T-cell (primary cell): ENCODE results near the gene CCDC54. TPM values are rescaled to one million over a fixed set of nuclear protein-coding genes. Genes with fewer than 3 reads are reported as not detected.
"Not testable (repeated sequence)": the region's sequence is repeated elsewhere in the genome, so short reads cannot be mapped to it uniquely, and the experiment has no call there.

ENCODE experiments used
- ATAC-seq, 4 experiments: fragments of 200-7000 bp in 3 of 4; fragments of 150-1000 bp in 1 of 4; cut with Tn5 transposase; replicated peaks in 1 of 4; 1 replicate in 3 of 4; 2 replicates in 1 of 4; pipeline ENCODE4 v1.10.0; 2021; ENCODE audit warnings: moderate library complexity in 3 of 4, mild to moderate bottlenecking in 2 of 4, moderate number of reproducible peaks in 1 of 4
- CTCF ChIA-PET, 2 donors: fragments of 300-600 bp; sonication (Branson Sonifier 250); formaldehyde crosslinking; loops; one replicate each; lab custom pipeline; 2022; ENCODE audit warnings: antibody characterized with exemption in 2 of 2; lab: Charles Lee
- POLR2A ChIA-PET, 2 donors: fragments of 300-600 bp; sonication (Branson Sonifier 250); formaldehyde crosslinking; loops; one replicate each; lab custom pipeline; 2022; ENCODE audit warnings: antibody characterized with exemption in 2 of 2; lab: Charles Lee
- DNase-seq, 35 experiments: peaks; one replicate each; pipeline versions ENCODE4 v3.0.0 to v3.0.0-alpha.2; 2013 to 2023
- H3K27ac ChIP-seq: one replicate; pipeline ENCODE4 v1.5.1; 2013; ENCODE audit warnings: low read length
- H3K27me3 ChIP-seq, 2 experiments: replicated peaks in 1 of 2; 1 replicate in 1 of 2; 2 replicates in 1 of 2; pipeline versions ENCODE4 v1.6.1 to v1.7.0; 2013; ENCODE audit warnings: low read length in 1 of 2, mixed read lengths in 1 of 2; ENCODE audit not compliant: control insufficient read depth in 2 of 2, insufficient read depth in 2 of 2; ENCODE audit errors: extremely low read depth in 1 of 2
- H3K36me3 ChIP-seq, 2 donors: 1 replicate in 1 of 2; 2 replicates in 1 of 2; pipeline versions ENCODE4 v1.6.1 to v1.7.0; 2013; ENCODE audit warnings: low read length in 1 of 2; ENCODE audit not compliant: control insufficient read depth in 2 of 2, insufficient read depth in 1 of 2; ENCODE audit errors: extremely low read depth in 1 of 2
- H3K4me1 ChIP-seq, 2 experiments: 1 replicate in 1 of 2; 2 replicates in 1 of 2; pipeline versions ENCODE4 v1.6.1 to v1.7.0; 2013; ENCODE audit warnings: low read length in 2 of 2, mixed read lengths in 1 of 2; ENCODE audit not compliant: insufficient read depth in 2 of 2, control insufficient read depth in 1 of 2; ENCODE audit errors: extremely low read depth in 1 of 2
- H3K4me3 ChIP-seq, 2 donors: 1 replicate in 1 of 2; 2 replicates in 1 of 2; pipeline versions ENCODE4 v1.5.1 to v1.7.0; 2013; ENCODE audit warnings: mild to moderate bottlenecking in 2 of 2, low read length in 1 of 2, moderate library complexity in 1 of 2; ENCODE audit not compliant: control insufficient read depth in 1 of 2; ENCODE audit errors: extremely low read depth in 1 of 2
- H3K9me3 ChIP-seq: 2 replicates; pipeline ENCODE4 v1.7.0; 2013
- H3K27ac Mint-ChIP-seq, 2 donors: one replicate each; pipeline ENCODE4 v1.8.0; 2020 to 2021; ENCODE audit warnings: mild to moderate bottlenecking in 2 of 2, mixed read lengths in 2 of 2
- H3K27me3 Mint-ChIP-seq, 2 donors: one replicate each; pipeline ENCODE4 v1.8.0; 2021 to 2022; ENCODE audit warnings: mixed read lengths in 2 of 2
- H3K36me3 Mint-ChIP-seq: one replicate; pipeline ENCODE4 v1.8.0; 2021; ENCODE audit warnings: mixed read lengths
- H3K4me1 Mint-ChIP-seq, 3 donors: one replicate each; pipeline ENCODE4 v1.8.0; 2020 to 2022; ENCODE audit warnings: mixed read lengths in 3 of 3, mild to moderate bottlenecking in 1 of 3
- H3K4me3 Mint-ChIP-seq, 3 donors: one replicate each; pipeline ENCODE4 v1.8.0; 2020 to 2022; ENCODE audit warnings: mild to moderate bottlenecking in 3 of 3, mixed read lengths in 3 of 3, moderate library complexity in 3 of 3
- H3K9me3 Mint-ChIP-seq, 3 donors: one replicate each; pipeline ENCODE4 v1.8.0; 2020 to 2022; ENCODE audit warnings: mixed read lengths in 3 of 3
- WGBS: methylation state at CpG from one replicate; pipeline ENCODE4 v1.1.5; 2013; ENCODE audit warnings: missing lambda C conversion rate; ENCODE audit not compliant: insufficient coverage; 5-methylcytosine and 5-hydroxymethylcytosine counted together
- total RNA-seq, 35 experiments: library from RNA in 6 of 35; stranded (reverse) in 6 of 35; fragments of 120-200 nt in 1 of 35; gene quantifications; one replicate each; pipeline versions ENCODE4 v1.2.1 to v1.2.4 and lab custom pipeline; 2013 to 2026

Gene CCDC54
- not detected for total RNA-seq
- not detected for total RNA-seq (2013)
- total RNA-seq (lab: John Stamatoyannopoulos, UW) = 0 reads per million in 29 experiments

GRCh38 chr3:107377151-107377550 lies at the start of gene CCDC54:
TSS of gene CCDC54 (plus strand) at chr3:107377439. CDS start at chr3:107377588, 149 bp downstream.
- no peak within 1 kb of the TSS for H3K27ac Mint-ChIP-seq
- H3K4me3 Mint-ChIP-seq = no peak within 1 kb of the TSS
- POLR2A ChIA-PET = no interaction called here
- Histone ChIP-seq H3K36me3 (no peaks in the 10 kb centered on the region), H3K27me3 (no peaks in the 10 kb centered on the region), H3K4me1 (no peaks in the 10 kb centered on the region), H3K4me3 (no peak within 1 kb of the TSS), H3K9me3 (no peaks in the 10 kb centered on the region), H3K27ac (no peak within 1 kb of the TSS)
- ATAC-seq = no peak
- no peaks in the 10 kb centered on the region for H3K4me1 Mint-ChIP-seq
- H3K9me3 Mint-ChIP-seq = no peaks in the 10 kb centered on the region
- CTCF ChIA-PET = no interaction called here
- no peak for DNase-seq
- H3K27me3 Mint-ChIP-seq = peaks cover 10 to 14% of the 10 kb centered on the region in 2 donors
- H3K36me3 Mint-ChIP-seq = no peaks in the 10 kb centered on the region

GRCh38 chr3:107328069-107328468 lies 49.2 kb upstream of the CCDC54 start:
- H3K27me3 Mint-ChIP-seq = peaks cover 0 to 6% of the 10 kb centered on the region in 2 donors
- WGBS = 69% methylated on average over 2 of the region's 2 CpGs
- no peaks in the 10 kb centered on the region for H3K9me3 Mint-ChIP-seq
- Histone ChIP-seq H3K36me3 (no peaks in the 10 kb centered on the region), H3K4me1 (no peaks in the 10 kb centered on the region), H3K9me3 (no peaks in the 10 kb centered on the region), H3K27me3 (no peaks in the 10 kb centered on the region), H3K27ac (no peak overlapping the region), H3K4me3 (no peak overlapping the region)
- no peak overlapping the region for H3K27ac Mint-ChIP-seq
- CTCF ChIA-PET = no interaction called here
- no peaks in the 10 kb centered on the region for H3K4me1 Mint-ChIP-seq
- no peaks in the 10 kb centered on the region for H3K36me3 Mint-ChIP-seq
- POLR2A ChIA-PET = no interaction called here
- H3K4me3 Mint-ChIP-seq = no peak overlapping the region
- ATAC-seq (no peak), DNase-seq (no peak)

GRCh38 chr3:107329088-107329487 lies 48.2 kb upstream of the CCDC54 start:
- Histone ChIP-seq H3K27me3 (no peaks in the 10 kb centered on the region), H3K27ac (no peak overlapping the region), H3K36me3 (no peaks in the 10 kb centered on the region), H3K9me3 (no peaks in the 10 kb centered on the region), H3K4me1 (no peaks in the 10 kb centered on the region), H3K4me3 (no peak overlapping the region)
- ATAC-seq (no peak), DNase-seq (no peak)
- Mint-ChIP-seq H3K4me1 (no peaks in the 10 kb centered on the region), H3K27ac (no peak overlapping the region), H3K36me3 (no peaks in the 10 kb centered on the region), H3K9me3 (no peaks in the 10 kb centered on the region), H3K27me3 (peaks cover 0 to 6% of the 10 kb centered on the region in 2 donors), H3K4me3 (no peak overlapping the region)
- ChIA-PET POLR2A (no interaction called here), CTCF (no interaction called here)
- 93% methylated on average over 4 of the region's 5 CpGs for WGBS

GRCh38 chr3:107339690-107340089 lies 37.5 kb upstream of the CCDC54 start:
- H3K36me3 ChIP-seq, H3K4me3 Mint-ChIP-seq, H3K27me3 Mint-ChIP-seq, ATAC-seq, H3K4me1 Mint-ChIP-seq, H3K27me3 ChIP-seq, DNase-seq, CTCF ChIA-PET, H3K27ac ChIP-seq, H3K9me3 Mint-ChIP-seq, POLR2A ChIA-PET, H3K9me3 ChIP-seq, H3K4me1 ChIP-seq, H3K36me3 Mint-ChIP-seq, H3K4me3 ChIP-seq, H3K27ac Mint-ChIP-seq: not testable (repeated sequence)
- no CpG with 5 or more reads among the region's 3 CpGs for WGBS

- Mint-ChIP-seq H3K9me3 (peaks cover 0 to 3% (median 0%) of the 10 kb centered on the region in 3 donors), H3K36me3 (no peaks in the 10 kb centered on the region), H3K27me3 (no peaks in the 10 kb centered on the region), H3K4me3 (no peak overlapping the region), H3K4me1 (peaks cover 0 to 7% (median 5%) of the 10 kb centered on the region in 3 donors), H3K27ac (no peak overlapping the region)
- ATAC-seq (no peak), DNase-seq (no peak)
- Histone ChIP-seq H3K27ac (no peak overlapping the region), H3K4me1 (no peaks in the 10 kb centered on the region), H3K36me3 (no peaks in the 10 kb centered on the region), H3K27me3 (no peaks in the 10 kb centered on the region), H3K9me3 (no peaks in the 10 kb centered on the region), H3K4me3 (no peak overlapping the region)
- POLR2A ChIA-PET = no interaction called here
- CTCF ChIA-PET = no interaction called here
These were observed 32.5 kb upstream of the CCDC54 start for GRCh38 chr3:107344722-107345121.

GRCh38 chr3:107345822-107346405 lies 31.3 kb upstream of the CCDC54 start:
- no peaks in the 10 kb centered on the region for H3K4me1 ChIP-seq
- ATAC-seq = no peak
- H3K27me3 ChIP-seq = no peaks in the 10 kb centered on the region
- H3K27me3 Mint-ChIP-seq = no peaks in the 10 kb centered on the region
- no peak overlapping the region for H3K4me3 Mint-ChIP-seq
- 76% methylated on average over 3 of the region's 4 CpGs for WGBS
- no peaks in the 10 kb centered on the region for H3K9me3 Mint-ChIP-seq
- no peak overlapping the region for H3K27ac Mint-ChIP-seq
- H3K4me3 ChIP-seq = no peak overlapping the region
- peaks cover 0 to 7% (median 5%) of the 10 kb centered on the region in 3 donors for H3K4me1 Mint-ChIP-seq
- ChIA-PET POLR2A (no interaction called here), CTCF (no interaction called here)
- H3K9me3 ChIP-seq = no peaks in the 10 kb centered on the region
- no peak for DNase-seq
- H3K27ac ChIP-seq = no peak overlapping the region
- H3K36me3 ChIP-seq = no peaks in the 10 kb centered on the region
- no peaks in the 10 kb centered on the region for H3K36me3 Mint-ChIP-seq

GRCh38 chr3:107346564-107346963 lies 30.7 kb upstream of the CCDC54 start:
- Histone ChIP-seq H3K27ac (no peak overlapping the region), H3K36me3 (no peaks in the 10 kb centered on the region), H3K27me3 (no peaks in the 10 kb centered on the region), H3K4me3 (no peak overlapping the region), H3K4me1 (no peaks in the 10 kb centered on the region), H3K9me3 (no peaks in the 10 kb centered on the region)
- no peaks in the 10 kb centered on the region for H3K27me3 Mint-ChIP-seq
- H3K9me3 Mint-ChIP-seq = no peaks in the 10 kb centered on the region
- no peak overlapping the region for H3K27ac Mint-ChIP-seq
- CTCF ChIA-PET = interaction anchor here (0.6 to 1.0 kb wide), 2 partner anchors 75 kb away, joined by 3 read pairs; no protein-coding TSS in a partner anchor
- WGBS = no CpG with 5 or more reads among the region's 2 CpGs
- DNase-seq = no peak
- POLR2A ChIA-PET = no interaction called here
- no peak for ATAC-seq
- no peaks in the 10 kb centered on the region for H3K36me3 Mint-ChIP-seq
- no peak overlapping the region for H3K4me3 Mint-ChIP-seq
- H3K4me1 Mint-ChIP-seq = peaks cover 0 to 7% (median 5%) of the 10 kb centered on the region in 3 donors
